ENCODE results near the gene KLHL7.

GRCh38 chr7:23096518-23097290 lies 8.9 kb upstream of the KLHL7 start:
- no peak for TF ChIP-seq GATA3 (IDR thresholded peaks at IDR 0.05; ENCODE audit: low read depth, low read length)
- no peak for TF ChIP-seq GATA2 (IDR thresholded peaks at IDR 0.05; ENCODE audit: low read depth, low read length)

Data from SH-SY5Y (cell line).